GM03348 (cell line): Measurements from ENCODE around the gene CYP4F22.

Source experiments
- DNase-seq: peaks from one replicate; pipeline ENCODE4 v3.0.0; 2012; ENCODE audit warnings: low spot score

Gene CYP4F22

DNA sequence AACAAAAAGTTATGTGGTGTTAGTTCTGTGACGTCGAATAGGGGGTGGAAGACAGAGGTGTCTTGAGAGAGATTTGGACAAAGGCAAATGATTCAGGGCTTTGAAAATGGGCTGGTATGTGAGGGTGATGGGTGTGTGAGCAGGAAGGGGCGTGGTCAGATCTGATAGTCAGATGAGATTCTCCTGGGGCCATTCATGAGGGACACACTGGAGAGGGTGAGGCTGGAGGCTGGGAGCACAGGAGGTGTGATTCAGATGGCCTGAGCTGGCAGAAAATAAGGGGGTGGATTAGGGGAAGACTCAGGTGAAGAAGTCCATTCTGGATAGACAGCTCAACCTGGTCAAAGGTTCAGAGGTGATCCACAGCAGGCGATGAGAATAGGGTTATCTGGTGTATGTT is 28.0 kb downstream of the CYP4F22 start:
- DNase-seq: no peak

DNA sequence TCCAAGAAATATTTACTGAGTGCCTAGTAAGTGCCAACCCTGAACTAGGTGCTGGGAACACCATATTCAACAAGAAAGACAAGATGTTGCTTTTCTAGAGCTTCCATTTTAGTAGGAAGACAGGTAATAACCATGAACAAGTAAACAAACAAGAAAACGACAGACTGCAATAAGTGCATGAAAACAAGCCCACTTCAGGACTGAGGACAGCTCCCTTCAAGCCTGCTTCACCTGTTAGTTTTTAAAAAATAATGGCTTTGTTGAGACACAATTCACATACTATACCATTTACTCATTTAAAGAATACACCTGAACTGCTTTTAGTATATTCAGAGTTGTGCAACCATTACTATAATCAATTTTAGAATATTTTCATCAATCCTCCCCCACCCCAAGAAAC is 30.4 kb downstream of the CYP4F22 start:
- DNase-seq: no peak

- DNase-seq: no peak
Measured at GRCh38 chr19:15539638-15540037, 31.3 kb downstream of the CYP4F22 start.

DNA sequence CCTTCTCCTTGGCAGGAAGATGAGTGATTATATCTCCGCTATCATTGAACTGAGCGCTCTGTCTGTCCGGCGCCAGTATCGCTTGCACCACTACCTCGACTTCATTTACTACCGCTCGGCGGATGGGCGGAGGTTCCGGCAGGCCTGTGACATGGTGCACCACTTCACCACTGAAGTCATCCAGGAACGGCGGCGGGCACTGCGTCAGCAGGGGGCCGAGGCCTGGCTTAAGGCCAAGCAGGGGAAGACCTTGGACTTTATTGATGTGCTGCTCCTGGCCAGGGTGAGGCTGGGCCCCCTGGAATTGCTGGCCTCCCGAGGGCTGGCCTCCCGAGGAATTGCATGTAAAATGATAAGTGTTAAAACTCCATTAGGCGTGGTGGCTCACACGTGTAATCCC is 32.1 kb downstream of the CYP4F22 start:
- no peak for DNase-seq

GRCh38 chr19:15544283-15544682 is 36.0 kb downstream of the CYP4F22 start:
- DNase-seq: no peak

DNA sequence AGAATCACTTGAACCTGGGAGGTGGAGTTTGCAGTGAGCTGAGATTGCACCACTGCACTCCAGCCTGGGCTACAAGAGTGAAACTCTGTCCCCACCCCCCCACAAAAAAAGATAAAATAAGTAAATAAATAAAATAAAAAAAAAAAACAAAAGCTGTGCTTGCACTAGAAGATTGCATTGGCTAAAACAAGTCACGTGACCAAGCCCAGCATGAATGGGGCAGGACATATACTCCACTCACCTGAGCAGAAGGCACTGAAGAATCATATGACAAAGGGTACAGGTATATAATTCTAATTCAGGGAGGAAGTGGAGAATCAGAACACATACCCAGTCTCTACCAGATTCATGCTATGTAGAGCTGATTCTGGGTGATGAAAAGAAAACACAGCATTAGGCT is 36.6 kb downstream of the CYP4F22 start:
- no peak for DNase-seq

GRCh38 chr19:15548648-15549047 is 40.3 kb downstream of the CYP4F22 start:
- DNase-seq: no peak

DNA sequence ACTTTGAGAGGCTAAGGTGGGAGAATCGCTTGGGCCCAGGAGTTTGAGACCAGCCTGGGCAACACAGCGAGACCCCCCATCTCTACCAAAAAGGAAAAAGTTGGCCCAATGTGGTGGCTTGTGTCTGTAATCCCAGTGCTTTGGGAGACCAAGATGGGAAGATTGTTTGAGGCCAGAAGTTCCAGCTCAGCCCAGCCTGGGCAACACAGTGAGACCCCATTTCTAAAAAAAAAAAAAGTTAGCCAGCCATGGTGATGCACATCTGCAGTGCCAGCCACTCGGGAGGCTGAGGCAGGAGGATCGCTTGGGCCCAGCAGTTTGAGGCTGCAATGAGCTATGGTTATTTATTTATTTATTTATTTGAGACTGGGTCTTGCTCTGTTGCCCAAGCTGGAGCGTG is 41.3 kb downstream of the CYP4F22 start:
- no peak for DNase-seq

- no peak for DNase-seq
Measured at GRCh38 chr19:15550273-15550672, 41.9 kb downstream of the CYP4F22 start.

DNA sequence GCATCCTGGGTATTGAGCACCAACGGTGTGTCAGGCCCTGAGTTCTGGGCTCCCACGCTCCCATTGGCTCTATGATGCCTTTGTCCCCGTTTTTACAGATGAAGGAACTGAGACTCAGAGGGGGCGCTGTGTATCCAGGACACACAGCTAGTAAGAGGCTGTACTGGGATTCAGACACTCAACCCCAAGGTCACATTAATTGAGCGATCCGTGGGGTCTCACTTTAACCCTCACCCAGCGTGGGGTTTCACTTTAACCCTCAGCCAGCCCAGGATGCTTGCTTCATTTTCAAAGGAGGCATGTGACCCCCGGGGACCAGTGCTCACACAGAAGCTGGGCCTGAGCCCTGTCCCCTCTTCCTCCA is 42.6 kb downstream of the CYP4F22 start:
- no peak for DNase-seq

- DNase-seq: peak; percentile 42
Measured at GRCh38 chr19:15551293-15552004, 43.1 kb downstream of the CYP4F22 start.

GRCh38 chr19:15555021-15555420 is 46.7 kb downstream of the CYP4F22 start:
- no peak for DNase-seq

DNA sequence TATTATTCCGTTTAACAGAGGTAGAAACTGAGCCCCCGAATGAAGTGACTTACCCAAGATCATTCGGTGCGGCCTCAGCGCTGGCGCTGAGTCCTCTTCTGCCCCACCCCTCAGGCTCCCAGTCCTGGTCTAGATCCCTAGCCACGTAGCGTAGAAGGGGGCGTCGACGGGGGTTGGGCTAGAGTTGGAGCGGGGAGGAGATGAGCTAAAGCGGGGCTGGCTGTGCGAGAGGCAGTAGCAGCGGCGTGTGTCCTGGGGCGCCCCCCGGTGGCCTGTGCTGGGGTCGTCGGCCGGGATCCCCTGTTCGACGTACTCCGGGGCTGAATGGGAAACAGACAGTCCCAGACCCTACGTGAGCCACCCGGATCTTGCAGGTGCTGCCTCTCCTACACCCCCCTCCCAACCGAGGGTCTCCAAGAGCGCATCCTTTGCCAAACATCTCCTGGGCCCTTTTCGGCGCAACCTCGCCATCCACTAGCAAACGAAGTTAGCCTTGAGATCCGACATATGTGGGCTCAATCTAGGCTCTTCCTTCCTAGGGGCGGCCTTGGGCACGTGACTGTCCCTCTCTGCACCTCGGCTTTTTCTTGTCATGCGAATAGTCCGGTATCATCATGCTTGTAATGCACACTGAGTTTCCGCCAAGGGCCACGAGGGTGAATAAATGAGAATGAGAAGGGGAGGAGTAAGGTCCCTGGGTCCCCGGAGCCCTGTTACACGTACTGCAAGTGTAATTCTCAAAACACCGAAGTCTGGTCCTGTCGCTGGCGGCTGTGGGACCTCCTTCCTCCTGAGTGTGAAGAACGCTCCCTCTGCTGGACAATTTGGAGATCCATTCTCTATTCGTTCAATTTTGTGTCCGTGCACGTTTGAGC is 47.7 kb downstream of the CYP4F22 start:
- peak; percentile 94 for DNase-seq

GRCh38 chr19:15556634-15557181 is 48.4 kb downstream of the CYP4F22 start:
- no peak for DNase-seq

GRCh38 chr19:15557223-15557622 is 48.9 kb downstream of the CYP4F22 start:
- DNase-seq: no peak

DNA sequence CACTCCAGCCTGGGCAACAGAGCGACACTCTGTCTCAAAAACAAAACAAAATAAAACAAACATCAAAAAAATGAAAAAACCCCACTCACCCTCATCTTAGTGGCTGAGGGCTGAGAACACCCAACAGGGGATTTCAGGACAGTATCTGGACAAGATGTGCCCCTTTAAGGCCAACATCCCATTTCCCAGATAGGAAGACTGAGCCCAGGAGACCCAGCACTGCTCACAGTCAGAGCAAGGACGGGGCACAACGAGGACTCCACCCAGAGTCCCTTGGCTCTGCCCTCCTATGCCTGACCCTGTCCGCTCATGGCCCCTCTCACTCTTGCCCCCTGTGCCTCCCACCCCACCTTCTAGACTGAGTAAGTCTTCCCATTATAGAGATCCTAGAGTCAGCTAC is 53.8 kb downstream of the CYP4F22 start:
- DNase-seq: no peak

DNA sequence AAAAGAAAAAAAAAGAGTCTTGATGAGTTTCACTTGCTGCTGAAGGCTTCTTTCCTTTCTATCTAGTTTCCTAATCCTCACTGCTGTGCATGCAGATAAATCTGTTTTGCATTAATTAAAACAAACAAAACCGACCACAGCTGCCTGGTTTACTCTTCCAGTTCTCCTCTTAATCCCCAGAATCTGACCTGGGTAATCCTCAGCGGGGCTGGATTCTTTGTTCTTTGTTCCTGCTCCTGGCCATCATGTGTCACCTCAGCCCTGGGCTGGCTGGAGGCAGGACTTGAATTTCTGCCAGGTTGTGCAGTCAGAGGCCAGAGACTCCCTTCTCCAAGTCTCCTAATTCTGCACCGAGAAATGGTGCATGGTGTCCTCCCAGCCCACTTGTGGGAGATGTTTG is 54.5 kb downstream of the CYP4F22 start:
- peak; percentile 22 for DNase-seq

- DNase-seq: no peak
Measured at GRCh38 chr19:15563325-15563794, 55.0 kb downstream of the CYP4F22 start.

DNA sequence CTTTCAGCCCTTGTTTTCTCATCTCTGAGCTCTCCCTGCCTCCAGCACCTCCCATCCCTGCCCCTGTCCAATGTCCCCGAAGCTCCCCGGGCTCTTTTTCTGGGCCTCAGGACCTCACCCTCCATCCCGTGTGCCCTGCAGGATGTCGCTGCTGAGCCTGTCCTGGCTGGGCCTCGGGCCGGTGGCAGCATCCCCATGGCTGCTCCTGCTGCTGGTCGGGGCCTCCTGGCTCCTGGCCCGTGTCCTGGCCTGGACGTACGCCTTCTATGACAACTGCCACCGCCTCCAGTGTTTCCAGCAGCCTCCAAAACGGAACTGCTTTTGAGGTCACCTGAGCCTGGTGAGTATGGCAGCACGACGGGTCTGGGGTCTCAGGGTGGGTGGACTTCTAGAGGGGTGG is 55.6 kb downstream of the CYP4F22 start:
- no peak for DNase-seq

DNA sequence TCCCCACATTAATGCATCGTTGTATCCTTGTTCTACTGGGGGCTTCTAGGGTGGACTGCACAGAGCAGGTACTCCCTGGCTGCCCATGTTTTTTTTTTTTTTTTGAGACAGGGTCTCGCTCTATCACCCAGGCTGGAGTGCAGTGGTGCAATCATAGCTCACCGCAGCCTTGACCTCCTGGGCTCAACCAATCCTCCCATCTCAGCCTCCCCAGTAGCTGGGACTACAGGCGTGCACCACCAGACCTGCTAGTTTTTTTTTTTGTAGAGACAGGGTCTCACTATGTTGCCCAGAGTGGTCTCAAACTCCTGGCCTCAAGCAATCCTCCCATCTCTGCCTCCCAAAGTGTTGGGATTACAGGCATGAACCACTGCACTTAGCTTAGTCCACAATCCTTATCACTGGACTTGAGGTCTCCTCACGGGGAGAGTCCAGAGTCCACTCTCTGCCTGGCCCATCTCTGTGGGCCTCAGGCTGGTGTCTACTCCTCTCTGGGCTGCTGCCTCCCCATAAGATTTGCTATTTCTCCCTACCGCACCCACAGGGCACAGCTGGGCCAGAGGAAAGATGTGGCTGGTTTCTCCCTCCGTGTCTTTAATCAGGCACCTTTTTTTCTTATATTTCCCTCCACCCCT is 56.3 kb downstream of the CYP4F22 start:
- no peak for DNase-seq

- no peak for DNase-seq
Measured at GRCh38 chr19:15570420-15570819, 62.1 kb downstream of the CYP4F22 start.

- no peak for DNase-seq
Measured at GRCh38 chr19:15575406-15575805, 67.1 kb downstream of the CYP4F22 start.
